ENCODE measurements around the gene STUM.

- TF ChIP-seq YY1 (IDR thresholded peaks at IDR 0.05; ENCODE audit: insufficient read depth, insufficient read length) (no peak), SUZ12 (IDR thresholded peaks at IDR 0.05; ENCODE audit: extremely low read depth, insufficient read depth, insufficient read length) (no peak), ZNF274 (IDR thresholded peaks at IDR 0.05; ENCODE audit: low read depth, low read length) (no peak)
Measured at GRCh38 chr1:226562989-226563388, 14.4 kb downstream of the STUM start.

Data from NT2/D1 (cell line).